GM12878 (cell line): ENCODE results near the gene PABPN1. TPM values are rescaled to one million over a fixed set of nuclear protein-coding genes. Genes with fewer than 3 reads are reported as not detected.

ENCODE experiments used
- ATF3 ChIP-seq: IDR thresholded peaks from 2 replicates; pipeline ENCODE4 v1.6.1; 2011; ENCODE audit warnings: low read depth, mild to moderate bottlenecking, low read length, moderate library complexity, borderline replicate concordance; ENCODE audit errors: extremely low read depth
- CEBPZ ChIP-seq: fragments of 150-350 bp; IDR thresholded peaks from 2 replicates; pipeline ENCODE4 v1.6.1; 2016; ENCODE audit warnings: low read depth, low read length
- CUX1 ChIP-seq: IDR thresholded peaks from 2 replicates; pipeline ENCODE4 v1.6.1; 2012; ENCODE audit warnings: improper control_type of control experiment, low read depth, low read length; ENCODE audit not compliant: insufficient replicate concordance
- FOXK2 ChIP-seq: fragments of 450-650 bp; IDR thresholded peaks from 2 replicates; pipeline ENCODE4 v1.6.1; 2017; ENCODE audit warnings: mild to moderate bottlenecking, moderate library complexity
- GABPA ChIP-seq: IDR thresholded peaks from 2 replicates; pipeline ENCODE4 v1.6.1; 2014; ENCODE audit warnings: antibody characterized with exemption, low read depth, mild to moderate bottlenecking, inconsistent platforms
- IKZF1 ChIP-seq: fragments of 450-650 bp; conservative IDR thresholded peaks from 2 replicates; pipeline ENCODE4 v1.6.1; 2017; ENCODE audit warnings: antibody characterized with exemption, mild to moderate bottlenecking
- JUND ChIP-seq: IDR thresholded peaks from 2 replicates; pipeline ENCODE4 v1.6.1; 2012; ENCODE audit warnings: low read depth, mild to moderate bottlenecking, low read length, improper control_type of control experiment, moderate library complexity
- MEF2B ChIP-seq: fragments of 450-650 bp; IDR thresholded peaks from 2 replicates; pipeline ENCODE4 v1.6.1; 2018; ENCODE audit warnings: mild to moderate bottlenecking, moderate library complexity; ENCODE audit not compliant: partially characterized antibody, poor library complexity, severe bottlenecking
- RFX5 ChIP-seq: IDR thresholded peaks from 2 replicates; pipeline ENCODE4 v1.6.1; 2011; ENCODE audit warnings: low read depth, low read length, improper control_type of control experiment
- SMAD5 ChIP-seq: IDR thresholded peaks from 2 replicates; pipeline ENCODE4 v1.6.1; 2016; ENCODE audit warnings: antibody characterized with exemption, low read depth
- SREBF2 ChIP-seq: IDR thresholded peaks from 2 replicates; pipeline ENCODE4 v1.6.1; 2012; ENCODE audit warnings: mild to moderate bottlenecking, low read length
- SUZ12 ChIP-seq: fragments of 200-600 bp; sonication (generic); IDR thresholded peaks from one replicate; pipeline ENCODE4 v1.6.1; 2018; ENCODE audit warnings: antibody characterized with exemption, mild to moderate bottlenecking; ENCODE audit not compliant: unreplicated experiment
- YBX1 ChIP-seq: fragments of 450-650 bp; IDR thresholded peaks from 2 replicates; pipeline ENCODE4 v1.6.1; 2016; ENCODE audit warnings: antibody characterized with exemption
- ZBTB4 ChIP-seq: fragments of 450-650 bp; formaldehyde crosslinking; IDR thresholded peaks from 2 replicates; pipeline ENCODE4 v1.4.0; 2022; ENCODE audit warnings: mild to moderate bottlenecking, moderate library complexity
- polyA plus RNA-seq, 11 experiments: library from polyadenylated mRNA; depleted of rRNA in 4 of 11; unstranded in 6 of 11; stranded (reverse) in 5 of 11; fragments of >200 nt; fragmentation: Nextera tagmentation in 4 of 11; fragmentation: Illumina TruSeq in 1 of 11; extraction: Ambion mirVana in 4 of 11; extraction: Trizol in 1 of 11; gene quantifications; 1 replicate in 1 of 11; 2 replicates in 10 of 11; pipeline versions ENCODE4 v1.2.1 to v1.2.3, GENCODE V29; 2011 to 2016; ENCODE audit warnings: inconsistent platforms in 2 of 11, missing spikeins in 2 of 11, low read depth in 1 of 11
- total RNA-seq, 4 experiments: library from RNA; depleted of rRNA in 3 of 4; stranded (reverse); fragments of >200 nt in 3 of 4; fragmentation: Illumina TruSeq in 1 of 4; extraction: Trizol in 1 of 4; gene quantifications; 2 replicates each; pipeline versions ENCODE4 v1.2.1 to v1.2.3, GENCODE V29; 2013 to 2021

Gene PABPN1
- total and polyA plus RNA-seq, 10 of the 15 experiments (the other 5 are each of a cell fraction or from before 2014, with no cell fraction given) = 31.3 to 248 (median 103) TPM

- TF ChIP-seq CUX1 (no peak), SMAD5 (peak; percentile 27), MEF2B (no peak), YBX1 (no peak), CEBPZ (no peak), GABPA (no peak), JUND (no peak), RFX5 (peak; percentile 37; the same call in 1 of the 2 replicates), SUZ12 (no peak), SREBF2 (no peak), ZBTB4 (CRISPR knock-in tag) (no peak), FOXK2 (peak; percentile 63), IKZF1 (peak; percentile 87), ATF3 (no peak)
Measured at GRCh38 chr14:23301288-23301968, 19.8 kb upstream of the PABPN1 start (continued).
